Liver (tissue), 9 donors: ENCODE data around the gene MTHFD1L. TPM values are rescaled to one million over a fixed set of nuclear protein-coding genes. Genes with fewer than 3 reads are reported as not detected.

Experiments
- DNase-seq: peaks from one replicate; pipeline ENCODE4 v3.0.0-alpha.2; 2017; ENCODE audit warnings: low spot score
- H3K27ac ChIP-seq, 2 donors: one replicate each; pipeline ENCODE4 v1.7.0; 2013; ENCODE audit warnings: inconsistent platforms in 2 of 2, low read length in 2 of 2, control low read depth in 1 of 2, low read depth in 1 of 2, mild to moderate bottlenecking in 1 of 2
- H3K27me3 ChIP-seq, 4 donors: one replicate each; pipeline versions ENCODE4 v1.6.1 to v1.7.0; 2013; ENCODE audit warnings: low read length in 3 of 4, inconsistent platforms in 1 of 4, mild to moderate bottlenecking in 1 of 4, moderate library complexity in 1 of 4; ENCODE audit not compliant: control insufficient read depth in 4 of 4, insufficient read depth in 4 of 4
- H3K36me3 ChIP-seq, 4 donors: one replicate each; pipeline versions ENCODE4 v1.6.1 to v1.7.0; 2013; ENCODE audit warnings: low read length in 3 of 4, mild to moderate bottlenecking in 3 of 4, low read depth in 1 of 4, moderate library complexity in 1 of 4; ENCODE audit not compliant: control insufficient read depth in 4 of 4, insufficient read depth in 3 of 4
- H3K4me1 ChIP-seq, 4 donors: one replicate each; pipeline versions ENCODE4 v1.6.1 to v1.7.0; 2013; ENCODE audit warnings: low read length in 3 of 4, mild to moderate bottlenecking in 3 of 4, moderate library complexity in 1 of 4; ENCODE audit not compliant: control insufficient read depth in 4 of 4, insufficient read depth in 4 of 4
- H3K4me3 ChIP-seq, 3 donors: one replicate each; pipeline versions ENCODE4 v1.6.1 to v1.7.0; 2013; ENCODE audit warnings: low read length in 3 of 3, control low read depth in 1 of 3, low read depth in 1 of 3, mild to moderate bottlenecking in 1 of 3
- H3K9ac ChIP-seq, 2 donors: one replicate each; pipeline ENCODE4 v1.7.0; 2013; ENCODE audit warnings: low read length in 2 of 2, mild to moderate bottlenecking in 2 of 2, moderate library complexity in 2 of 2, control low read depth in 1 of 2, low read depth in 1 of 2
- H3K9me3 ChIP-seq, 4 donors: one replicate each; pipeline versions ENCODE4 v1.6.1 to v1.7.0; 2013; ENCODE audit warnings: low read length in 3 of 4; ENCODE audit not compliant: control insufficient read depth in 4 of 4
- ATF3 ChIP-seq: IDR thresholded peaks from 2 replicates; pipeline ENCODE4 v1.6.1; 2016; ENCODE audit warnings: antibody characterized with exemption
- CTCF ChIP-seq: fragments of 150-350 bp; IDR thresholded peaks from 2 replicates; pipeline ENCODE4 v1.5.1; 2017; ENCODE audit warnings: improper control_type of control experiment, low read depth, low read length; ENCODE audit not compliant: missing input control
- EGR1 ChIP-seq, 2 donors: IDR thresholded peaks; 2 replicates each; pipeline ENCODE4 v1.6.1; 2016 to 2018; ENCODE audit warnings: antibody characterized with exemption in 2 of 2, low read depth in 2 of 2
- FOXA1 ChIP-seq: IDR thresholded peaks from 2 replicates; pipeline ENCODE4 v1.6.1; 2016; ENCODE audit warnings: antibody characterized with exemption
- FOXA2 ChIP-seq: IDR thresholded peaks from 2 replicates; pipeline ENCODE4 v1.6.1; 2016; ENCODE audit warnings: antibody characterized with exemption
- HNF4G ChIP-seq: IDR thresholded peaks from 2 replicates; pipeline ENCODE4 v1.6.1; 2016; ENCODE audit warnings: antibody characterized with exemption
- JUND ChIP-seq, 2 donors: IDR thresholded peaks; 2 replicates each; pipeline ENCODE4 v1.6.1; 2016; ENCODE audit warnings: antibody characterized with exemption in 2 of 2
- MAX ChIP-seq: IDR thresholded peaks from 2 replicates; pipeline ENCODE4 v1.6.1; 2016; ENCODE audit warnings: antibody characterized with exemption
- NR2F2 ChIP-seq: IDR thresholded peaks from 2 replicates; pipeline ENCODE4 v1.6.1; 2016; ENCODE audit warnings: antibody characterized with exemption
- RAD21 ChIP-seq, 2 donors: IDR thresholded peaks; 2 replicates each; pipeline ENCODE4 v1.6.1; 2016; ENCODE audit warnings: antibody characterized with exemption in 2 of 2, mild to moderate bottlenecking in 2 of 2
- RXRA ChIP-seq, 2 donors: IDR thresholded peaks; 2 replicates each; pipeline ENCODE4 v1.6.1; 2017 to 2018; ENCODE audit warnings: antibody characterized with exemption in 2 of 2, mild to moderate bottlenecking in 1 of 2
- SP1 ChIP-seq: IDR thresholded peaks from 2 replicates; pipeline ENCODE4 v1.6.1; 2018; ENCODE audit warnings: antibody characterized with exemption, mild to moderate bottlenecking
- TAF1 ChIP-seq: conservative IDR thresholded peaks from 2 replicates; pipeline ENCODE4 v1.6.1; 2016; ENCODE audit warnings: antibody characterized with exemption, mild to moderate bottlenecking
- ZBTB33 ChIP-seq: IDR thresholded peaks from 2 replicates; pipeline ENCODE4 v1.6.1; 2016; ENCODE audit warnings: antibody characterized with exemption
- WGBS: extraction: QIAGEN DNeasy Blood & Tissue Kit; methylation state at CpG from one replicate; pipeline ENCODE4 v1.1.7; 2013; 5-methylcytosine and 5-hydroxymethylcytosine counted together
- polyA plus RNA-seq, 2 donors: library from polyadenylated mRNA; stranded (reverse) in 1 of 2; unstranded in 1 of 2; fragments of 200-250 nt in 1 of 2; fragments of >200 nt in 1 of 2; fragmentation: Nextera tagmentation in 1 of 2; extraction: Ambion mirVana in 1 of 2; gene quantifications; one replicate each; pipeline versions ENCODE4 v1.2.1 to v1.2.3, GENCODE V29; 2013 to 2015
- total RNA-seq, 2 donors: library from RNA; depleted of rRNA; stranded (reverse); fragments of >200 nt; gene quantifications; one replicate each; pipeline ENCODE4 v1.2.3, GENCODE V29; 2014
- donor health status: healthy.
- donor health status: healthy.
- donor health status: healthy.
- donor health status: healthy.
- donor health status: healthy.

MTHFD1L gene
- total and polyA plus RNA-seq, 4 donors, result 2.0 to 7.7 (median 2.8) TPM

GRCh38 chr6:150881911-150882481 lies 16.5 kb downstream of the MTHFD1L start:
- Histone ChIP-seq H3K27ac (peak overlapping the region in 1 of 2 donors; percentile 17), H3K36me3 (no peaks in the 10 kb centered on the region), H3K27me3 (no peaks in the 10 kb centered on the region), H3K4me1 (peaks cover 0 to 4% (median 2%) of the 10 kb centered on the region in 4 donors), H3K9me3 (no peaks in the 10 kb centered on the region), H3K4me3 (no peak overlapping the region), H3K9ac (no peak overlapping the region)
- TF ChIP-seq HNF4G (no peak), FOXA2 (no peak), RXRA (IDR thresholded peaks at IDR 0.05) (peak in 1 of 2 donors; percentile 8), RAD21 (IDR thresholded peaks at IDR 0.05) (peak in 1 of 2 donors; percentile 22), MAX (peak; percentile 13), CTCF (no peak), SP1 (peak; percentile 57), TAF1 (no peak), NR2F2 (peak; percentile 94)
- DNase-seq, result no peak
- WGBS, result 72% methylated on average over 3 of the region's 3 CpGs

- no peak for DNase-seq
- H3K9me3 ChIP-seq, result no peaks in the 10 kb centered on the region
- 96% methylated on average over 3 of the region's 3 CpGs for WGBS
- no peak overlapping the region for H3K27ac ChIP-seq
- H3K27me3 ChIP-seq, result no peaks in the 10 kb centered on the region
- TF ChIP-seq HNF4G, result no peak
- TF ChIP-seq FOXA2, result no peak
- no peak for TF ChIP-seq RAD21 (IDR thresholded peaks at IDR 0.05)
- TF ChIP-seq TAF1, result no peak
- TF ChIP-seq ZBTB33, result no peak
- TF ChIP-seq JUND (IDR thresholded peaks at IDR 0.05), result no peak
- no peak for TF ChIP-seq FOXA1
- no peak overlapping the region for H3K4me3 ChIP-seq
- H3K36me3 ChIP-seq, result no peaks in the 10 kb centered on the region
- H3K4me1 ChIP-seq, result no peaks in the 10 kb centered on the region
- no peak overlapping the region for H3K9ac ChIP-seq
These were observed 18.0 kb downstream of the MTHFD1L start for GRCh38 chr6:150883521-150883920.

- H3K4me3 ChIP-seq, result no peak overlapping the region
- TF ChIP-seq SP1 (no peak), EGR1 (IDR thresholded peaks at IDR 0.05; ENCODE audit: low read depth in 2 of 2) (no peak), ATF3 (no peak)
- H3K9ac ChIP-seq, result no peak overlapping the region
- no peak overlapping the region for H3K27ac ChIP-seq
- WGBS, result 98% methylated on average over 7 of the region's 7 CpGs
- DNase-seq, result no peak
- H3K36me3 ChIP-seq, result no peaks in the 10 kb centered on the region
- no peaks in the 10 kb centered on the region for H3K9me3 ChIP-seq
- H3K4me1 ChIP-seq, result no peaks in the 10 kb centered on the region
- no peaks in the 10 kb centered on the region for H3K27me3 ChIP-seq
These were observed 20.7 kb downstream of the MTHFD1L start for GRCh38 chr6:150886155-150886554.
